Endothelial cell (in vitro differentiated cells): ENCODE data around the gene NOS1AP. TPM values are rescaled to one million over a fixed set of nuclear protein-coding genes. Genes with fewer than 3 reads are reported as not detected.

Experiments used
- DNase-seq: peaks from one replicate; pipeline ENCODE4 v3.0.0; 2021; ENCODE audit warnings: low spot score
- H3K27ac Mint-ChIP-seq: one replicate; pipeline ENCODE4 v1.8.0; 2021; ENCODE audit warnings: mixed read lengths, inconsistent platforms; ENCODE audit not compliant: unreplicated experiment
- H3K27me3 Mint-ChIP-seq: one replicate; pipeline ENCODE4 v1.8.0; 2021; ENCODE audit warnings: mild to moderate bottlenecking, moderate library complexity, mixed read lengths, inconsistent platforms; ENCODE audit not compliant: unreplicated experiment
- H3K36me3 Mint-ChIP-seq: one replicate; pipeline ENCODE4 v1.8.0; 2021; ENCODE audit warnings: mild to moderate bottlenecking, low read depth, mixed read lengths, inconsistent platforms; ENCODE audit not compliant: unreplicated experiment
- H3K4me1 Mint-ChIP-seq: one replicate; pipeline ENCODE4 v1.8.0; 2021; ENCODE audit warnings: mild to moderate bottlenecking, mixed read lengths, inconsistent platforms; ENCODE audit not compliant: unreplicated experiment
- H3K4me3 Mint-ChIP-seq: one replicate; pipeline ENCODE4 v1.8.0; 2021; ENCODE audit warnings: mild to moderate bottlenecking, mixed read lengths, inconsistent platforms; ENCODE audit not compliant: unreplicated experiment
- H3K9me3 Mint-ChIP-seq: one replicate; pipeline ENCODE4 v1.8.0; 2021; ENCODE audit warnings: mixed read lengths, inconsistent platforms; ENCODE audit not compliant: unreplicated experiment
- total RNA-seq: library from RNA; stranded (reverse); fragmentation: NEBNext Ultra II Directional; extraction: Animal tissue kit (Norgen Biotek cat#: 25700); gene quantifications from one replicate; pipeline ENCODE4 v1.2.1, GENCODE V29; 2021; ENCODE audit not compliant: unreplicated experiment
- TF ChIP-seq, protein P1 (sequence below): fragments of 200-600 bp; sonication (generic); IDR thresholded peaks from one replicate; pipeline ENCODE4 v1.5.0; 2021; ENCODE audit warnings: antibody characterized with exemption; ENCODE audit not compliant: unreplicated experiment

NOS1AP gene
- total RNA-seq, 1 donor from 2014 or later: 19.8 TPM

DNA sequence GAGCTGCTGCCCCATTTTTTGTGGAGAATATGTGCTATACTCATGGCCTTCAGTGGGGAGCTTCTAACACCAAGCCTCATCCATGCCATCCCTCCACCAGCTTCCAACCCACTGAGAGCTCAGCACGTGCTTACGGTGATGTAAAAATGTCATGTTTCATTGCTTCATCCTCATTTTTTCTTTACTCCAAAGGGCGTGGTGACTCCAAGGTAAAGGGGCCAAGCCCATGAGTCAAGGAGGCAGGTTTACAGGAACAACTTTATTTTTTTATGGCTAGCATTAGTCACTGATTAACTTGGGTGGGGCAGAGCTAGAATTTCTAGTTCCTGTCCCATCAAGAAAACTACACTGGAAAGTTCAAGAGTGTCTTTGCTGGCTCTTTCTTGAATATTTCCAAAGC is 311.9 kb downstream of the NOS1AP start, which contains the start of gene C1orf226:
Gene C1orf226 (plus strand): TSS at position 346 of the 400 bp plus-strand sequence. CDS start 174 bp downstream, outside the sequence.
- H3K36me3 Mint-ChIP-seq: peaks cover 34% of the 10 kb centered on the region
- no peak within 1 kb of the TSS for H3K27ac Mint-ChIP-seq
- no peaks in the 10 kb centered on the region for H3K9me3 Mint-ChIP-seq
- H3K27me3 Mint-ChIP-seq: peaks cover 8% of the 10 kb centered on the region
- peaks cover 26% of the 10 kb centered on the region for H3K4me1 Mint-ChIP-seq
- H3K4me3 Mint-ChIP-seq: no peak within 1 kb of the TSS
- TF ChIP-seq, protein P1, sequence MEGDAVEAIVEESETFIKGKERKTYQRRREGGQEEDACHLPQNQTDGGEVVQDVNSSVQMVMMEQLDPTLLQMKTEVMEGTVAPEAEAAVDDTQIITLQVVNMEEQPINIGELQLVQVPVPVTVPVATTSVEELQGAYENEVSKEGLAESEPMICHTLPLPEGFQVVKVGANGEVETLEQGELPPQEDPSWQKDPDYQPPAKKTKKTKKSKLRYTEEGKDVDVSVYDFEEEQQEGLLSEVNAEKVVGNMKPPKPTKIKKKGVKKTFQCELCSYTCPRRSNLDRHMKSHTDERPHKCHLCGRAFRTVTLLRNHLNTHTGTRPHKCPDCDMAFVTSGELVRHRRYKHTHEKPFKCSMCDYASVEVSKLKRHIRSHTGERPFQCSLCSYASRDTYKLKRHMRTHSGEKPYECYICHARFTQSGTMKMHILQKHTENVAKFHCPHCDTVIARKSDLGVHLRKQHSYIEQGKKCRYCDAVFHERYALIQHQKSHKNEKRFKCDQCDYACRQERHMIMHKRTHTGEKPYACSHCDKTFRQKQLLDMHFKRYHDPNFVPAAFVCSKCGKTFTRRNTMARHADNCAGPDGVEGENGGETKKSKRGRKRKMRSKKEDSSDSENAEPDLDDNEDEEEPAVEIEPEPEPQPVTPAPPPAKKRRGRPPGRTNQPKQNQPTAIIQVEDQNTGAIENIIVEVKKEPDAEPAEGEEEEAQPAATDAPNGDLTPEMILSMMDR: no peak
- DNase-seq: no peak

DNA sequence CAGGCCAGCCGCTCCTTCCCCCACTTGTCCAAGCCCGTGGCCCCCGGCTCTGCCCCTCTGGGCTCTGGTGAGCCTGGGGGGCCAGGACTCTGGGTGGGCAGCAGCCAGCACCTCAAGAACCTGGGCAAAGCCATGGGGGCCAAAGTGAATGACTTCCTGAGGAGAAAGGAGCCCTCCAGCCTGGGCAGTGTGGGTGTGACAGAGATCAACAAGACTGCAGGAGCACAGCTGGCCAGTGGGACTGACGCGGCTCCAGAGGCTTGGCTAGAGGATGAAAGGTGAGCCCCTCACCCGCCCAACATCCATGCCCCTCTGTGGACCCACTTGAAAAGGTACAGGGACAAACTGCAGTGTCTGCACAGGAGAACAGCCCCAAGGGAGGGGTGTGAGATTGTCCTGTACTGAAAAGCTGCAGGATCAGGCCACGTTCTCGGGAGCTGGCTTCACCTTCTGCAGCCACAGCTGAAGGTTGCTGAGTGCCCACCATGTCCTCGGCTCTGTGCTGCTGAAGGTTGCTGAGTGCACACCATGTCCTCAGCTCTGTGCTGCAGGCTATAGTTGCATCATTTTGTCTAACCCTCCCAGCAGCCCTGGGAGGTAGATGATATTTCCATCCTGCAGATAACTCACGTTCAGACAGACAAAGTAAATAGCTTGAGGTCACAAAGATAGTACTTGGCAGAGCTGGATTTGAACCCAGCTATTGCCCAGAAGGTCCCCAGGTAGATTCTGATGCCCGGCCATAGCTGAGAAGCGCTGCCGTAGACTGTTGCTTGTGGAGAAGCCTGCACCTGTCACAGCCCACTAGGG is 312.7 kb downstream of the NOS1AP start:
- Mint-ChIP-seq H3K4me1 (peaks cover 27% of the 10 kb centered on the region), H3K36me3 (peaks cover 41% of the 10 kb centered on the region), H3K27ac (no peak overlapping the region), H3K4me3 (no peak overlapping the region), H3K27me3 (peaks cover 7% of the 10 kb centered on the region), H3K9me3 (no peaks in the 10 kb centered on the region)
- TF ChIP-seq, protein P1: no peak
- no peak for DNase-seq

DNA sequence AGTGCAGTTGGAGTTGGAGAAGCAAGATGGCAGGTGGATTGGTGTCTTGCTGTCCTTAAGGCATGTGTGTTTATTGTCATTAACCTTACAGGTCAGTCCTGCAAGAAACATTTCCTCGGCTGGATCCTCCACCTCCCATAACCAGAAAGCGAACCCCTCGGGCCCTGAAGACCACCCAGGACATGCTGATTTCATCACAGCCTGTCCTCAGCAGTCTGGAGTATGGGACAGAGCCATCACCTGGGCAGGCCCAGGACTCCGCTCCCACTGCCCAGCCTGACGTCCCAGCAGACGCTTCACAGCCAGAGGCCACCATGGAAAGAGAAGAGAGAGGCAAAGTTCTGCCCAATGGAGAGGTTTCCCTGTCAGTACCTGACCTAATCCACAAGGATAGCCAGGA is 313.6 kb downstream of the NOS1AP start:
- Mint-ChIP-seq H3K27ac (peak overlapping the region; percentile 42), H3K9me3 (no peaks in the 10 kb centered on the region), H3K36me3 (peaks cover 35% of the 10 kb centered on the region), H3K27me3 (peaks cover 8% of the 10 kb centered on the region), H3K4me1 (peaks cover 37% of the 10 kb centered on the region), H3K4me3 (no peak overlapping the region)
- TF ChIP-seq, protein P1: no peak
- no peak for DNase-seq

DNA sequence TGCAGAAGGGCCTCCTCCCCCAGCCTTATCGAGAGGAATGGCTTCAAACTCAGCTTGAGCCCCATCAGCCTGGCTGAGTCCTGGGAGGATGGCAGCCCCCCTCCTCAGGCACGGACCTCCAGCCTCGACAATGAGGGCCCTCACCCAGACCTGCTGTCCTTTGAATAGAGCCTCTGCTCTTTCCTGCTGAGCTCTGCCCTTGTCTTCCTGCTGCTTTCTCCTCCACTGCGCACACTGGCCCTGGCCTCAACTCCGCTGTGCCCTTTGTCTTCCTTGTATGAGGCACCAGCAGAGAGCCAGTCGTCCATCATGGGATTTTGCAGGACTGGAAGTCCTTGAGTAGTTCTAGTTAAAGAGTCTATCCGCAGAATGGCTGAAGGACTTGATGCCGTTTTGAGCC is 314.0 kb downstream of the NOS1AP start:
- Mint-ChIP-seq H3K27me3 (peaks cover 9% of the 10 kb centered on the region), H3K9me3 (no peaks in the 10 kb centered on the region), H3K27ac (peak overlapping the region; percentile 61), H3K4me3 (no peak overlapping the region), H3K4me1 (peaks cover 41% of the 10 kb centered on the region), H3K36me3 (peaks cover 35% of the 10 kb centered on the region)
- TF ChIP-seq, protein P1: no peak
- DNase-seq: no peak

DNA sequence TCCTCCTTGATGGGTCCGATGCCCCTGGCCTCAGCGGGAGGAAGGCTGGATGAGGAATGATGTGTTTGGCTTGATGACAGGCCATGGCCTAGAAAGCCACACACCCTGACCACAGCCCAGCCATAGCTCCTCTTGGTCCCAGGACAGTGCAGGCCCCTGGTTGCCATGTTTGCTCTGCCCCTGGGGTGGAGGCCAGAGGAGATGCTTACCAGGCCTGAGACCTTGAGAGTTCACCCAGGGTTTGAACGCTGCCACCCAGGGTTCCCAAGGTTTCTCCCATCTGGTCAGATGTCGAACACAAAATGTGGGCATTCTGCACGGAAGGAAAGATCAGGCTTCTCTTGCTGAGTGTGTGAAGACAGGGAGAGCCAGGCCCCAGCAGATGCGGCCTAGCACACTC is 314.6 kb downstream of the NOS1AP start:
- TF ChIP-seq, protein P1: no peak
- H3K4me3 Mint-ChIP-seq: peak overlapping the region; percentile 47
- peaks cover 35% of the 10 kb centered on the region for H3K36me3 Mint-ChIP-seq
- H3K9me3 Mint-ChIP-seq: no peaks in the 10 kb centered on the region
- peaks cover 7% of the 10 kb centered on the region for H3K27me3 Mint-ChIP-seq
- H3K27ac Mint-ChIP-seq: no peak overlapping the region
- no peak for DNase-seq
- peaks cover 47% of the 10 kb centered on the region for H3K4me1 Mint-ChIP-seq
